T-helper 2 cell treated with Interferon-gamma antibody and Interleukin-4, amounts not matched to agents 5 μg/mL and 100 μg/mL, for 36 hours (primary cell): Measurements from ENCODE around the gene SPRN.
"Not testable (repeated sequence)": the region's sequence is repeated elsewhere in the genome, so short reads cannot be mapped to it uniquely, and the experiment has no call there.

Experiments used
- DNase-seq: peaks from one replicate; pipeline ENCODE4 v3.0.0; 2021; ENCODE audit warnings: low spot score
- H3K27ac Mint-ChIP-seq: one replicate; pipeline ENCODE4 v1.8.0; 2021; ENCODE audit warnings: mild to moderate bottlenecking, mixed read lengths
- H3K27me3 Mint-ChIP-seq: one replicate; pipeline ENCODE4 v1.8.0; 2021; ENCODE audit warnings: low read depth, mixed read lengths
- H3K36me3 Mint-ChIP-seq: one replicate; pipeline ENCODE4 v1.8.0; 2021; ENCODE audit warnings: low read depth, mixed read lengths
- H3K4me1 Mint-ChIP-seq: one replicate; pipeline ENCODE4 v1.8.0; 2021; ENCODE audit warnings: low read depth, mixed read lengths
- H3K4me3 Mint-ChIP-seq: one replicate; pipeline ENCODE4 v1.8.0; 2022; ENCODE audit warnings: mild to moderate bottlenecking, moderate library complexity, mixed read lengths
- H3K9me3 Mint-ChIP-seq: one replicate; pipeline ENCODE4 v1.8.0; 2021; ENCODE audit warnings: mixed read lengths

The SPRN gene

GRCh38 chr10:133383551-133383950 is 40.9 kb downstream of the SPRN start:
- peaks cover 8% of the 10 kb centered on the region for H3K4me1 Mint-ChIP-seq
- H3K27ac Mint-ChIP-seq = no peak overlapping the region
- peaks cover 3% of the 10 kb centered on the region for H3K36me3 Mint-ChIP-seq
- H3K4me3 Mint-ChIP-seq = no peak overlapping the region
- DNase-seq = no peak
- no peaks in the 10 kb centered on the region for H3K27me3 Mint-ChIP-seq
- H3K9me3 Mint-ChIP-seq = no peaks in the 10 kb centered on the region

DNA sequence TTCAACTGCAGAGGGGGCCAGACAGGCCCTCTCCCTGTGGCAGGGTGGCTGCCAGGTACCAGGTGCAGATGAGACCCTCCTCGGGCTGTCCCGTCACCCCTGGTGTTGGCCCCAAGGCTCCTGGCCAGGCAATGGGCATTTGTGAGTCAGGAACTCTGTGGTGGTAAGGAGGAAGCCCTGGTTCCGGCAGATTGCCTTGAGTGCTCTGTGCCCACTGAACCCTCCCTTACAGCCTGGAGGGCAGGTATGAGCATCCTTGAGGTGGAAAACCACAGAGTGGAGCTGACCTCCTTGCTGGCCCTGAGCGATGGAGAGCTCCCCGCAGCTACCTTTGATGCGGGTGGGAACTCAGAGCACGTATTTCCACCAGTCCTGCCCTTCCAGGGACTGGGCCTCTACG is 43.4 kb downstream of the SPRN start:
- Mint-ChIP-seq H3K27ac (no peak overlapping the region), H3K4me3 (no peak overlapping the region), H3K36me3 (no peaks in the 10 kb centered on the region), H3K4me1 (peaks cover 4% of the 10 kb centered on the region), H3K27me3 (no peaks in the 10 kb centered on the region), H3K9me3 (no peaks in the 10 kb centered on the region)
- no peak for DNase-seq

- H3K27me3 Mint-ChIP-seq = peaks cover under 1% of the 10 kb centered on the region
- no peak overlapping the region for H3K27ac Mint-ChIP-seq
- H3K36me3 Mint-ChIP-seq = no peaks in the 10 kb centered on the region
- H3K9me3 Mint-ChIP-seq = no peaks in the 10 kb centered on the region
- no peak for DNase-seq
- H3K4me3 Mint-ChIP-seq = peak overlapping the region; percentile 60
- H3K4me1 Mint-ChIP-seq = peaks cover 4% of the 10 kb centered on the region
Observed at GRCh38 chr10:133379801-133380666, 44.4 kb downstream of the SPRN start.

GRCh38 chr10:133379152-133379800 is 45.1 kb downstream of the SPRN start, which contains the start of gene PAOX:
PAOX (plus strand) TSS chr10:133379262; CDS start chr10:133379317, 55 bp downstream.
- no peaks in the 10 kb centered on the region for H3K36me3 Mint-ChIP-seq
- H3K27ac Mint-ChIP-seq = peak within 1 kb of the TSS; percentile 55
- peaks cover 2% of the 10 kb centered on the region for H3K27me3 Mint-ChIP-seq
- peak within 1 kb of the TSS; percentile 77 for H3K4me3 Mint-ChIP-seq
- peak; percentile 67 for DNase-seq
- H3K4me1 Mint-ChIP-seq = peaks cover 7% of the 10 kb centered on the region
- H3K9me3 Mint-ChIP-seq = no peaks in the 10 kb centered on the region

DNA sequence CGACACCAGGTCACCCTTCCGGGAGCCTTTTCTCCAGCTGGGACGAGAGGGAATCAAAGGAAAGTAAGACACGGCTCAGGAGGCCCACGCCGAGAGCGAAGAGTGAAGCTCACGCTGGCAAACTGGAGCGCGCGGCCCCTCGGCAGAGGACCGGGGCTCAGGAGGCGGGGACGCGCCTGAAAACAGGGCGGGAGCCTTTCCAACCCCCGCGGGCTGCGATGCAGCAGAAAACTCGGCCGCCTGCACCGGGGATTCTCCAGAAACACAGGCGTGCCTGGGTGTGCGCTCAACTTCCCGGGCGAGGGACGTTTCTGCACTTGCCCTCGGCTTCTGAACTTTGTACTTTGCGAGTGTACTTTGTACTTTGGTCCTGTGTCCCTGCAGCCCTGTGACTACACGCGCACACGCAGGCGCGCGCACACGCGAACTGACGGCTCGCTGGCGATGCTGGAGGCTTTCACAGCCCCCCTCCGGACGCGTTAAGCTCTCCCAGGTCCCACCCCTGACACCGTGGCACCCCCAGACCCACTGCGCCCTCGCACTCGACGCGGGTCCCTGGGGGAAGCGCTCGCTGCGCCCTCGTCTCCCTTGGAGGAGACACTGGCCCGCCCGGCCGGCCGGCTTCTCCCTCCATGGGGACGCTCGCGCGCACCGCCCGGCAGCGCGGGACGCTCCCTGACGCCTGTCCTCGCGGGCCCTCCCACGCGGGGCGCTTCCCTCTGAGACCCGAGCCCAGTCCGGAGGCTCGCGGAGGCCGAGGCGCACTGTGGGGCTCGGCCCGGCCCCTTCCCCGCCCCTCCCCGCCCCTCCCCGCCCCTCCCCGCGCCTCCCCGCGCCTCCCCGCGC is 46.0 kb downstream of the SPRN start:
- Mint-ChIP-seq H3K4me1 (peaks cover 9% of the 10 kb centered on the region), H3K27me3 (peaks cover 3% of the 10 kb centered on the region), H3K27ac (peak overlapping the region; percentile 55), H3K4me3 (peak overlapping the region; percentile 77), H3K9me3 (no peaks in the 10 kb centered on the region), H3K36me3 (no peaks in the 10 kb centered on the region)
- DNase-seq = peak; percentile 64

DNA sequence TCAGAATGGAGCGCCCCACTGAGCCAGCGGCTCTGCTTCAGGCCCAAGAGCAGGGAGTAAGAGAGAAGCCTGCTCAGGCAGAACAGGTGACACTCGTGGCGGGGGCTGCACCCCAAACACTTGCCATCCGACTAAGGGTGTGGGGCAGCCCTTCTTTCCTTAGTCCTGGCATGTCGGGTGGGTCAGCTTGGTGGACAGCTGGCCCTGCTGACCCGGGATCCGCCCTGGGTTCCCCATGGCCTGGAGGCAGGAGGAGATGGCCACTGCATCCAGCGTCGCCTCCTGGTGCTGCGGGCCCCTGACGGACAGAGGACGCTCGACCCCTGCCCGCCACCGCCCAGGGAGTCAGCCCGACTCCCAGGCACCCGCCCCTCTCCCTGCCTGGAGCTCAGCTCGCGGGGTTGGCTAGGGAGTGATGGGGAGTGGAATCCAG is 46.6 kb downstream of the SPRN start:
- peaks cover 3% of the 10 kb centered on the region for H3K27me3 Mint-ChIP-seq
- peaks cover 11% of the 10 kb centered on the region for H3K4me1 Mint-ChIP-seq
- no peak overlapping the region for H3K27ac Mint-ChIP-seq
- no peaks in the 10 kb centered on the region for H3K36me3 Mint-ChIP-seq
- H3K4me3 Mint-ChIP-seq = peak overlapping the region; percentile 77
- no peak for DNase-seq
- H3K9me3 Mint-ChIP-seq = no peaks in the 10 kb centered on the region

DNA sequence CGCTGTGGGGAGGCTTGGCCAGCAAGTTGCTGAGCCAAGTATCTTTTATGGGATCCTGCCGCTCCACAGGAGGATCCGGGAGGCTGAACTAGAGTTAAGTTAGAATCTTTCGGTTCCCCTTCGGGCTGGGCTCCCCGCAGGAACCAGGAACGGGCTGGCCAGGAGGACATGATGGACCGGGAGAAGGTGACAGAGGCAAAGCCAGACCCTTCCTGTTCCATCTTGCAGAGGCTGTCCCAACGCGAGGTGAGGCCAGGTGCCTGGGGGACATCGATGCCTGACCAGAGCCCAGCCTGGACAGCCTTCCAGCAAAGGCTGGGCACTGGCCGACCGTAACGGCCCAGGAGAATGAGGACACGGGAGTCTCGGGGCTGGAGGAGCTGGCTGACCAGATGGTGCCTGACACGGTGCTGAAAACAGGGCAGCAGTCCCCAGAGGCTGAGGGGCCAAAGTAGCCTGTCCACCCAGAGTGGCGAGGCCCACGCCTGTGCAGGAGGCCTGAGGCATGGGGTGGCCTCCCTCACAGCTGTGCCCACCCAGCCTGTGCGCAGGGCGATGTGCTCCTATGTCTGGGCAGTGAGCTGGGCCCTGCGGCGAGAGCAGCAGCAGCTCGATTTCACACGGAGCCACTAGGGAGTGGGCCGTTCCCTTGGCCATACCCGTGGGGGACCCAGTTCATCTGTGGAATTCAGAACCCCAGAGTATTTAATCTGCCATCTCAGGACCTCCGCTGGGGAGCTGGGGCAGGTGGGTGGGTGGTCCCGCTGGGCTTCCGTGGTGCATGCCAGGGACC is 47.2 kb downstream of the SPRN start:
- Mint-ChIP-seq H3K27ac (no peak overlapping the region), H3K27me3 (peaks cover 3% of the 10 kb centered on the region), H3K4me1 (peaks cover 11% of the 10 kb centered on the region), H3K4me3 (peak overlapping the region; percentile 77), H3K9me3 (no peaks in the 10 kb centered on the region), H3K36me3 (no peaks in the 10 kb centered on the region)
- DNase-seq = no peak

GRCh38 chr10:133376183-133376582 is 48.2 kb downstream of the SPRN start:
- peak overlapping the region; percentile 55 for H3K27ac Mint-ChIP-seq
- not testable (repeated sequence) for H3K9me3 Mint-ChIP-seq

GRCh38 chr10:133375357-133376115 is 48.9 kb downstream of the SPRN start:
- no peaks in the 10 kb centered on the region for H3K9me3 Mint-ChIP-seq
- peaks cover 3% of the 10 kb centered on the region for H3K27me3 Mint-ChIP-seq
- peak overlapping the region; percentile 79 for H3K4me3 Mint-ChIP-seq
- peaks cover 7% of the 10 kb centered on the region for H3K4me1 Mint-ChIP-seq
- no peak for DNase-seq
- H3K27ac Mint-ChIP-seq = no peak overlapping the region
- peaks cover 2% of the 10 kb centered on the region for H3K36me3 Mint-ChIP-seq

More at GRCh38 chr10:133376183-133376582, 48.2 kb downstream of the SPRN start:
- not testable (repeated sequence) for H3K27me3 Mint-ChIP-seq, H3K36me3 Mint-ChIP-seq, H3K4me1 Mint-ChIP-seq, DNase-seq
- peak overlapping the region; percentile 54 for H3K4me3 Mint-ChIP-seq

GRCh38 chr10:133373174-133374090 is 51.0 kb downstream of the SPRN start, which contains the start of gene ECHS1:
ECHS1 (minus strand) TSS chr10:133373354; CDS start chr10:133373333, 21 bp downstream.
- peaks cover 2% of the 10 kb centered on the region for H3K36me3 Mint-ChIP-seq
- peak within 1 kb of the TSS; percentile 71 for H3K27ac Mint-ChIP-seq
- DNase-seq = peak; percentile 96
- H3K27me3 Mint-ChIP-seq = peaks cover 3% of the 10 kb centered on the region
- peak within 1 kb of the TSS; percentile 91 for H3K4me3 Mint-ChIP-seq
- H3K9me3 Mint-ChIP-seq = no peaks in the 10 kb centered on the region
- peaks cover 7% of the 10 kb centered on the region for H3K4me1 Mint-ChIP-seq

- Mint-ChIP-seq H3K36me3 (peaks cover 2% of the 10 kb centered on the region), H3K9me3 (no peaks in the 10 kb centered on the region), H3K4me3 (peak overlapping the region; percentile 80), H3K27ac (no peak overlapping the region), H3K4me1 (peaks cover 7% of the 10 kb centered on the region), H3K27me3 (peaks cover 3% of the 10 kb centered on the region)
- no peak for DNase-seq
Observed at GRCh38 chr10:133372507-133372906, 51.9 kb downstream of the SPRN start.
